ENCODE measurements around the gene PRPH2.
A peak's percentile ranks its signal among the peaks of the same experiment; 100 is the strongest.
"Not testable (repeated sequence)": the region's sequence is repeated elsewhere in the genome, so short reads cannot be mapped to it uniquely, and the experiment has no call there.

Gene PRPH2

GRCh38 chr6:42696526-42697267 is 25.7 kb downstream of the PRPH2 start:
- no peak for DNase-seq

GRCh38 chr6:42694586-42694985 is 27.8 kb downstream of the PRPH2 start:
- no peak for DNase-seq

GRCh38 chr6:42693725-42694323 is 28.6 kb downstream of the PRPH2 start:
- no peak for DNase-seq

GRCh38 chr6:42692137-42692911 is 30.1 kb downstream of the PRPH2 start:
- DNase-seq, result no peak

- no peak for DNase-seq
Observed at GRCh38 chr6:42690872-42691271, 31.5 kb downstream of the PRPH2 start.

GRCh38 chr6:42690151-42690702 is 32.2 kb downstream of the PRPH2 start:
- no peak for DNase-seq

GRCh38 chr6:42689371-42689770 is 33.0 kb downstream of the PRPH2 start:
- DNase-seq, result no peak

GRCh38 chr6:42688281-42688680 is 34.1 kb downstream of the PRPH2 start:
- DNase-seq, result no peak

- DNase-seq, result no peak
Observed at GRCh38 chr6:42679358-42679757, 43.0 kb downstream of the PRPH2 start.

GRCh38 chr6:42674780-42675179 is 47.6 kb downstream of the PRPH2 start:
- no peak for DNase-seq

GRCh38 chr6:42674368-42674767 is 48.0 kb downstream of the PRPH2 start:
- not testable (repeated sequence) for DNase-seq

GRCh38 chr6:42664718-42665117 is 57.7 kb downstream of the PRPH2 start:
- no peak for DNase-seq

- peak; percentile 63 for DNase-seq
Observed at GRCh38 chr6:42661540-42662153, 60.8 kb downstream of the PRPH2 start.

- DNase-seq, result no peak
Observed at GRCh38 chr6:42659806-42660205, 62.6 kb downstream of the PRPH2 start.

- no peak for DNase-seq
Observed at GRCh38 chr6:42653851-42654250, 68.5 kb downstream of the PRPH2 start.

- no peak for DNase-seq
Observed at GRCh38 chr6:42652024-42652746, 70.2 kb downstream of the PRPH2 start.
